ENCODE results near the gene BRAT1. TPM values are rescaled to one million over a fixed set of nuclear protein-coding genes. Genes with fewer than 3 reads are reported as not detected.

Gene BRAT1
- total and polyA plus RNA-seq, 2 donors (not counting 1 experiment from before 2014, with no cell fraction given): 4.0 to 20.1 TPM

- Histone ChIP-seq H3K9me3 (ENCODE audit: control insufficient read depth, insufficient read depth, low read depth, low read length) (no peaks in the 10 kb centered on the region), H3K27me3 (ENCODE audit: control insufficient read depth, insufficient read depth, low read length) (no peaks in the 10 kb centered on the region), H3K4me3 (replicated peaks in 1 of 4; ENCODE audit: control extremely low read depth in 1 of 4, insufficient read depth in 1 of 4, low read depth in 3 of 4, low read length in 4 of 4) (no peak overlapping the region), H3K79me2 (ENCODE audit: control insufficient read depth, insufficient read depth, low read length) (no peaks in the 10 kb centered on the region), H3K4me2 (ENCODE audit: extremely low read depth, insufficient read depth, low read length) (no peak overlapping the region), H3K36me3 (ENCODE audit: control insufficient read depth, insufficient read depth, low read length) (no peaks in the 10 kb centered on the region), H2AFZ (ENCODE audit: low read length) (no peak overlapping the region), H3K27ac (ENCODE audit: insufficient read depth, low read length) (no peak overlapping the region), H4K20me1 (ENCODE audit: control insufficient read depth, extremely low read depth, insufficient read depth, low read length) (no peaks in the 10 kb centered on the region), H3K4me1 (ENCODE audit: control insufficient read depth, extremely low read depth, insufficient read depth, low read length) (peaks cover 17% of the 10 kb centered on the region), H3K9ac (ENCODE audit: insufficient read depth, low read length) (no peak overlapping the region)
- TF ChIP-seq CTCF (conservative IDR thresholded peaks at IDR 0.05 in 1 of 2, IDR thresholded peaks at IDR 0.05 in 1 of 2; ENCODE audit: low read depth in 1 of 2, low read length in 2 of 2) (no peak), EZH2 (IDR thresholded peaks at IDR 0.05; ENCODE audit: low read length, missing control alignments) (no peak)
- peak in 1 of 2 donors; percentile 89 for DNase-seq (ENCODE audit: low read depth in 2 of 2)
Observed at GRCh38 chr7:2522780-2523433, 32.4 kb downstream of the BRAT1 start.

- H3K27me3 ChIP-seq (ENCODE audit: control insufficient read depth, insufficient read depth, low read length): no peaks in the 10 kb centered on the region
- peak in 1 of 2 donors; percentile 49 for DNase-seq (ENCODE audit: low read depth in 2 of 2)
- no peaks in the 10 kb centered on the region for H4K20me1 ChIP-seq (ENCODE audit: control insufficient read depth, extremely low read depth, insufficient read depth, low read length)
- TF ChIP-seq CTCF (conservative IDR thresholded peaks at IDR 0.05 in 1 of 2, IDR thresholded peaks at IDR 0.05 in 1 of 2; ENCODE audit: low read depth in 1 of 2, low read length in 2 of 2): no peak
- no peak for TF ChIP-seq EZH2 (IDR thresholded peaks at IDR 0.05; ENCODE audit: low read length, missing control alignments)
- no peak overlapping the region for H2AFZ ChIP-seq (ENCODE audit: low read length)
- H3K36me3 ChIP-seq (ENCODE audit: control insufficient read depth, insufficient read depth, low read length): no peaks in the 10 kb centered on the region
- no peak overlapping the region for H3K4me3 ChIP-seq (replicated peaks in 1 of 4; ENCODE audit: control extremely low read depth in 1 of 4, insufficient read depth in 1 of 4, low read depth in 3 of 4, low read length in 4 of 4)
- no peak overlapping the region for H3K4me2 ChIP-seq (ENCODE audit: extremely low read depth, insufficient read depth, low read length)
- H3K9ac ChIP-seq (ENCODE audit: insufficient read depth, low read length): no peak overlapping the region
- H3K79me2 ChIP-seq (ENCODE audit: control insufficient read depth, insufficient read depth, low read length): no peaks in the 10 kb centered on the region
- H3K4me1 ChIP-seq (ENCODE audit: control insufficient read depth, extremely low read depth, insufficient read depth, low read length): peaks cover 22% of the 10 kb centered on the region
- no peak overlapping the region for H3K27ac ChIP-seq (ENCODE audit: insufficient read depth, low read length)
- no peaks in the 10 kb centered on the region for H3K9me3 ChIP-seq (ENCODE audit: control insufficient read depth, insufficient read depth, low read depth, low read length)
Observed at GRCh38 chr7:2521952-2522591, 33.3 kb downstream of the BRAT1 start.

- no peak overlapping the region for H3K9ac ChIP-seq (ENCODE audit: insufficient read depth, low read length)
- no peaks in the 10 kb centered on the region for H3K36me3 ChIP-seq (ENCODE audit: control insufficient read depth, insufficient read depth, low read length)
- no peaks in the 10 kb centered on the region for H3K27me3 ChIP-seq (ENCODE audit: control insufficient read depth, insufficient read depth, low read length)
- TF ChIP-seq CTCF (conservative IDR thresholded peaks at IDR 0.05 in 1 of 2, IDR thresholded peaks at IDR 0.05 in 1 of 2; ENCODE audit: low read depth in 1 of 2, low read length in 2 of 2): no peak
- no peaks in the 10 kb centered on the region for H3K9me3 ChIP-seq (ENCODE audit: control insufficient read depth, insufficient read depth, low read depth, low read length)
- no peaks in the 10 kb centered on the region for H4K20me1 ChIP-seq (ENCODE audit: control insufficient read depth, extremely low read depth, insufficient read depth, low read length)
- H3K79me2 ChIP-seq (ENCODE audit: control insufficient read depth, insufficient read depth, low read length): no peaks in the 10 kb centered on the region
- DNase-seq (ENCODE audit: low read depth in 2 of 2): no peak
- no peak overlapping the region for H3K27ac ChIP-seq (ENCODE audit: insufficient read depth, low read length)
- H3K4me3 ChIP-seq (replicated peaks in 1 of 4; ENCODE audit: control extremely low read depth in 1 of 4, insufficient read depth in 1 of 4, low read depth in 3 of 4, low read length in 4 of 4): no peak overlapping the region
- peaks cover 28% of the 10 kb centered on the region for H3K4me1 ChIP-seq (ENCODE audit: control insufficient read depth, extremely low read depth, insufficient read depth, low read length)
- no peak overlapping the region for H3K4me2 ChIP-seq (ENCODE audit: extremely low read depth, insufficient read depth, low read length)
- H2AFZ ChIP-seq (ENCODE audit: low read length): no peak overlapping the region
Observed at GRCh38 chr7:2521341-2521745, 34.0 kb downstream of the BRAT1 start.

All from fibroblast of lung (primary cell).